Right lobe of liver (tissue), 4 donors: ENCODE results near the gene KLHDC7B.

Experiments used
- POLR2A ChIP-seq: fragments of 450-650 bp; IDR thresholded peaks from one replicate; pipeline ENCODE4 v1.6.1; 2017; ENCODE audit warnings: antibody characterized with exemption, mild to moderate bottlenecking
- TF ChIP-seq, protein P1 (sequence below), 4 donors: fragments of 200-600 bp in 3 of 4; fragments of 450-650 bp in 1 of 4; IDR thresholded peaks; one replicate each; pipeline versions ENCODE4 v1.5.1 to v1.8.0; 2016 to 2022; ENCODE audit warnings: antibody characterized with exemption in 4 of 4, mild to moderate bottlenecking in 2 of 4
- donor health status: DM: no; HTN: no; CAD: no.
- donor health status: DM: no; HTN: no; CAD: no.
- donor health status: DM: no; HTN: yes; CAD: no.

DNA sequence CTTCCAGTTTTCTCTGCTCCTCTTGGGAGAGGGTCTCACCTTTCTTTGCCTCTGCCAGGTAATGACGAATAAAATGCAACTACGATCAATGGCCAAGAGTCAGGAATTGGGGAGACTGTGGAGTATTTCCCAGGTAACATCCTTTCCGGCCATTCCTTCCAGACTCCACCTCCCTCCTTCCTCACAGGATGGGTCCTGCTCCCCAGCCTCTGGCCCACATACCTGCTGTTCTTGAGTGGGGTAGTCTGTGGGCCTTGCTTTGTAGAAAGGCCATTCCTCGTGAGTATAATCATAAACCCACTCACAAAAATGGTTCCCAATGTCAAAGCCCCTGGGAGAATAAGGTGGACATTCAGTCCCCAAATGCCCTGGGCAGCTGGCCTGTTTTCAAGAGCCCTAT is 34.1 kb downstream of the KLHDC7B start:
- TF ChIP-seq, protein P1, sequence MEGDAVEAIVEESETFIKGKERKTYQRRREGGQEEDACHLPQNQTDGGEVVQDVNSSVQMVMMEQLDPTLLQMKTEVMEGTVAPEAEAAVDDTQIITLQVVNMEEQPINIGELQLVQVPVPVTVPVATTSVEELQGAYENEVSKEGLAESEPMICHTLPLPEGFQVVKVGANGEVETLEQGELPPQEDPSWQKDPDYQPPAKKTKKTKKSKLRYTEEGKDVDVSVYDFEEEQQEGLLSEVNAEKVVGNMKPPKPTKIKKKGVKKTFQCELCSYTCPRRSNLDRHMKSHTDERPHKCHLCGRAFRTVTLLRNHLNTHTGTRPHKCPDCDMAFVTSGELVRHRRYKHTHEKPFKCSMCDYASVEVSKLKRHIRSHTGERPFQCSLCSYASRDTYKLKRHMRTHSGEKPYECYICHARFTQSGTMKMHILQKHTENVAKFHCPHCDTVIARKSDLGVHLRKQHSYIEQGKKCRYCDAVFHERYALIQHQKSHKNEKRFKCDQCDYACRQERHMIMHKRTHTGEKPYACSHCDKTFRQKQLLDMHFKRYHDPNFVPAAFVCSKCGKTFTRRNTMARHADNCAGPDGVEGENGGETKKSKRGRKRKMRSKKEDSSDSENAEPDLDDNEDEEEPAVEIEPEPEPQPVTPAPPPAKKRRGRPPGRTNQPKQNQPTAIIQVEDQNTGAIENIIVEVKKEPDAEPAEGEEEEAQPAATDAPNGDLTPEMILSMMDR (IDR thresholded peaks at IDR 0.05): no peak
- no peak for TF ChIP-seq POLR2A
